Fibroblast of the aortic adventitia (primary cell): ENCODE results near the gene CCDC34. TPM values are rescaled to one million over a fixed set of nuclear protein-coding genes. Genes with fewer than 3 reads are reported as not detected.
A peak's percentile ranks its signal among the peaks of the same experiment; 100 is the strongest.

Experiments
- DNase-seq: peaks from one replicate; pipeline ENCODE4 v3.0.0-alpha.2; 2010; ENCODE audit warnings: low read depth
- H3K4me3 ChIP-seq: 2 replicates; pipeline ENCODE4 v1.5.1; 2011; ENCODE audit warnings: low read depth, mild to moderate bottlenecking, control low read depth, low read length, moderate library complexity
- total RNA-seq: library from RNA; depleted of rRNA; stranded (reverse); fragments of >200 nt; gene quantifications from 2 replicates; pipeline ENCODE4 v1.2.3, GENCODE V29; 2012; ENCODE audit warnings: low replicate concordance
- TF ChIP-seq, protein P1 (sequence below): IDR thresholded peaks from 2 replicates; pipeline ENCODE4 v1.5.1; 2011; ENCODE audit warnings: mild to moderate bottlenecking, low read length, control low read depth, inconsistent platforms; ENCODE audit not compliant: insufficient read depth

The CCDC34 gene
- total RNA-seq, 1 donor: 10.7 TPM

DNA sequence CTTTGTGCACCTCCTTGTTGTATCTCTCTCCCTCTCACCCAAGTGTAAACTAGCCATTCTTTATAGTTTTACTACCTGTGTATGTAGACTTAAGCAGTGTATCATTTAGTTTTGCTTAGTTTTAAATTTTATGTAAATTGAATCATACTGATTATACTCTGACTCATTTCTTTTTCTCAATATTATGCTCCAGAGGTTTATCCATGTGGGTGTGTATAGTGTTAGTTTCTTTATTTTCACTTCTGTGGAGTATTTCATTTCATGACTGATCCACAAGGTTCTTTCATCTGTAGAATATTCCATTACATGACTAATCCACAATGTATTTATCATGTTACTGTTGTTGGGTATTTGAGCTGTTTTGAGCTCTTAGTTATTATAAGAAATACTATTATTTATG, 62.0 kb downstream of the CCDC34 start:
- H3K4me3 ChIP-seq: no peak overlapping the region
- TF ChIP-seq, protein P1, sequence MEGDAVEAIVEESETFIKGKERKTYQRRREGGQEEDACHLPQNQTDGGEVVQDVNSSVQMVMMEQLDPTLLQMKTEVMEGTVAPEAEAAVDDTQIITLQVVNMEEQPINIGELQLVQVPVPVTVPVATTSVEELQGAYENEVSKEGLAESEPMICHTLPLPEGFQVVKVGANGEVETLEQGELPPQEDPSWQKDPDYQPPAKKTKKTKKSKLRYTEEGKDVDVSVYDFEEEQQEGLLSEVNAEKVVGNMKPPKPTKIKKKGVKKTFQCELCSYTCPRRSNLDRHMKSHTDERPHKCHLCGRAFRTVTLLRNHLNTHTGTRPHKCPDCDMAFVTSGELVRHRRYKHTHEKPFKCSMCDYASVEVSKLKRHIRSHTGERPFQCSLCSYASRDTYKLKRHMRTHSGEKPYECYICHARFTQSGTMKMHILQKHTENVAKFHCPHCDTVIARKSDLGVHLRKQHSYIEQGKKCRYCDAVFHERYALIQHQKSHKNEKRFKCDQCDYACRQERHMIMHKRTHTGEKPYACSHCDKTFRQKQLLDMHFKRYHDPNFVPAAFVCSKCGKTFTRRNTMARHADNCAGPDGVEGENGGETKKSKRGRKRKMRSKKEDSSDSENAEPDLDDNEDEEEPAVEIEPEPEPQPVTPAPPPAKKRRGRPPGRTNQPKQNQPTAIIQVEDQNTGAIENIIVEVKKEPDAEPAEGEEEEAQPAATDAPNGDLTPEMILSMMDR: no peak
- no peak for DNase-seq

DNA sequence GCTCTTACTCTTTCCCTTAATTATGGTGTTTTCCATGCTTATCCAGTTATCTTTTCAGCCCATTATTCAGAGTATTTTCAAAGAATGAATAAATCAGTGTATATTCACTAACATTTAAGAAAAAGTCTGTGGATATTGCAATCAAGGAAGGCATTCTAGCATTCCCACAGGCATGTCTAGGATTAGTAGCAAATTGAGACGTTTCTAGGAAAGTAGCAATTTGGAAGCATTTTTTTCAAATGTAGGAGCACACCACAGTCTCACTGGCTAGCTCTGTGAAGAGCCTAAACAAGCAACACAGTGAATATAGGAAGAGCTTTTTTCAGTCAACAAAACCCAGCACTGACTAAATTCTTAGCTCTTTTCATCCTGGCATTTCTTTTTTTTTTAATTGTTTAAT, 65.4 kb downstream of the CCDC34 start:
- H3K4me3 ChIP-seq: no peak overlapping the region
- TF ChIP-seq, protein P1: no peak
- DNase-seq: no peak

DNA sequence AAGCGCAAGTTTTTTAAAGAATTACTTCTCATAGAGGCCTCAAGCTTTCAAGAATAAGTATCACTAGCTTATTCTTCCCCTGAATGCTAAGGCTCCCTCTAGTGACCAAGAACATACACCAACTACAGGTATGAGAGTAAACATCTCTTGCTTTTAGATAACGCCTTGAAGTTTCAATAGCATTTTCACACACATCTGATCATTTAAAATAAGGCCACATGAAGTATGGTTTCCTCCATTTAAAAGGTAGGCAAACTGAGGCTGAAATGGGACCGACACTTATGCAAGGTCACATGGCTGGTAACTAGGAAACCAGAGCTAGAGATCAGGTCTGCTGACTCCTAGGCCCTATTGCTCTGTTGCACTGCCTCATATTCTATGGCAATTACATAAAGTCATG, 66.5 kb downstream of the CCDC34 start:
- no peak overlapping the region for H3K4me3 ChIP-seq
- DNase-seq: peak; percentile 82

DNA sequence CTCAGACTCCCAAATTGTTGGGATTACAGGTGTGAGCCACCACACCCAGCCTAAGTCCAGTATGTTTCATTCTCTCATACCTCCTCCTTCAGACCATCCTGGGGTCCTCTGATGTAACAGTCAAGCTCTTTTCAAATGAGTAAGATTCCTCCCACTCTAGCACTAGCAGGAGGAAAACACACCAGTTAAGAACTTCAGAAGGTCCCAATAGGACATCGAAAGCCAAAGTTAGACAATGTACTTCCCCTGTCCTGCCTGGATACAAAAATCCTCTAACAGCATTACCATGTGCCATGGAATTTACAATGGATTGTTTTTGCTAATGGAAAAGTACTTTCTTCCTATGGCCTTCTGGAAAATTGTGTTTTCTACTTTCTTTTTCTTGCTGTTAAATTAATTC, 67.1 kb downstream of the CCDC34 start:
- TF ChIP-seq, protein P1: no peak
- no peak overlapping the region for H3K4me3 ChIP-seq
- DNase-seq: no peak

More for the DNA sequence above, 66.5 kb downstream of the CCDC34 start:
- TF ChIP-seq, protein P1: peak; percentile 85

DNA sequence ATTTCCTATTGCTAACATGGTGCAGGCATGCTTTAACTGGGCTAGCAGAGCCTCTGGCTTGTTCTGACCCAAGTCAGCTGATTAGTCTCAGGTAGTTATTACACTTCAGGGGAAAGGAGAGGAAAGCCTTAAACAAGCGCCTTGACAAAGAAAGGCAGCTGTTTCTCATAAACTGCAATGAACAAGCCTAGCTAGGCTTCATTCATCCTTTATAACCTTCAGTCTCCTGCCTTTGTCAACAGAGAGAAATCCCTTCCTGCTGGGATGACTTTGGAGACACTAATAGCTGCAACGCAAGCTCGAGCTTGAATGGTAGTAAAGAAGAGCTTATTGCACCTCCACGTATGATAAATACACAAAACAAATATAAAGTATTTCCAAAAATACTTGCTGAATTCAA, 68.4 kb downstream of the CCDC34 start:
- no peak for DNase-seq
- no peak overlapping the region for H3K4me3 ChIP-seq
- TF ChIP-seq, protein P1: no peak

DNA sequence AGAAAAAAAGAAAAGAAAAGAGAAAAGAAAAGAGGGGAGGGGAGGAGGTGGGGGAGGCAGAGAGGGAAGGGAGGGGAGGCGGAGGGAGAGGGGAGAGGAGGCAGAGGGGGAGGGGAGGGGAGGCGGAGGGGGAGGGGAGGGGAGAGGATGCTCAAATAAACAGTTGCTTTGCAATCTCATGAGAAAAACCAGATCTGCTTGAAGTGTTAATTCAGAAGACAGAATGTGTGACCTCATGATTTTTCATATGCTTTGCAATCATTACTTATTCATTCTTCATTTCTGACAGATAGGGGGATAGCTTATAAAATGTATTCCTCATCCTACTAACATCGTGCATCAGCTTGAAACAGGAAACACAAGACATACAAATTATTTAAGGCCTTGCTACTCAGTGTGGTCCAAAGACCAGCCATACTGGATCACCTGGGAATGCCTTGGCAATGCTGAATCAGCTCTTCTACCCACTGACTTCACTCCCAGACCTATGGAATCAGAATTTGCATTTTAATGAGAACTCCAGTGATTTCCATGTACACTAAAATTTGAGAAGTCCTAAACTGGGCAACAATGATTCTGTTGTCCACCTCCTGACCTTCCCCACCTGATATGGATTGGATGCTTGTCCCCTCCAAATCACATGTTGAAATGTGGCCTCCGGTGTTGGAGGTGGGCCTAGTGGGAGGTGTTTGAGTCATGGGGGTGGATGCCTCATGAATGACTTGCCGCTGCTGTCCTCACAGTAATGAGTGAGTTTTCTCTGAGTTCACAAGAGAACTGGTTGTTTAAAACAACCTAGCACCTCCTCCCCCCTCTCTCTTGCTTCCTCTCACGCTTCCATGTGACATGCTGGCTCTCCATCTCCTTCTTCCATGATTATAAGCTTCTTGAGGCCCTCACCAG, 69.2 kb downstream of the CCDC34 start:
- TF ChIP-seq, protein P1: no peak
- H3K4me3 ChIP-seq: no peak overlapping the region
- peak; percentile 39 for DNase-seq

DNA sequence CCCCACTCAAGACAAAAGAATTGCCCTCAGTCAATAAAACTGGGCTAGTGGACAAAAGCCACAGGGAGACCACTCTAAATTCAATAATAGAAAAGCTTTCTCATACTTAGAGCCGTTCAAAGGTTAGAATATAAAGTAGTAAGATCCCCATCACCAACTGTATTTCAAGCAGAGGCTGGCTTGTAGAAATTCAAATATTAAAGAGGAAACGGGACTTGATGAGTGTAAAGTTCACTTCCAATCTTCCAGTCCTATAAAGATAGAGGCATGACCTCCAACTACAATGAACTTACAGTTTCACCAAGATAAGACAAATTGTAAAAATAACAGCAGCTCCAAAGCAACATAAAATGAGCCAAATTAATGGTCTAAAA, 70.4 kb downstream of the CCDC34 start:
- no peak overlapping the region for H3K4me3 ChIP-seq

More for the DNA sequence above, 70.4 kb downstream of the CCDC34 start:
- TF ChIP-seq, protein P1: no peak
- DNase-seq: no peak
